ENCODE measurements around the gene FSTL4.

DNA sequence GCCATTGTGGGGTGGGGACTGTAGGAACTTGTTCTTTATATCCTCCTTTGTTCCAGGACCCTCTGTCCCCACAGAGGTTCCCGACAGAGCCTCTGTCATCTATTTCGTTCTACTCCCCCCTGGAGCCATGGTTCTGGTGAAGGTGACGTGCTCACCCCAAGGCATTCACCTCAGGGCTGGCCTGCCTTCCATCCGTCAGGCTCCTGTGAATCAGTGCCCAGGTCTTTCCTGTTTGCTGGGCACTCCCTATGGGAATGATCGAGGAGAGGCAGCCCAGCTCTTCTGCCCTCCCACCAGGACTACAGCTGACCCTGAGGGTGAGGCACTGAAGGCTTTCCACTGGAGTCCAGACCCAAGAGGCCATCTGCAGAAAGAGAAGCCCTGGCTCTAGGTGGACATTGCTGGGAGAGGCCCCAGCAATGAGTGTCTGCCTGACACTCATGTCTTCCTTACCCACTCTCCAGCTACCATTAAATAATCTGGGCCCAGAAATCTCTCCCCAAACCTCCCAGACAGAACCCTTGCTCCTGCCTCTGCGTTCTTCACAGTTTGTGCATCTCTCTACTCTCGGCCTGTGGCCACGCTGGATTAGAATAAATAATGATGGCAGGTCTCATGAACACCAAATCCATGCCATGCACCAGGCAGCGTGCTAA is 214.2 kb downstream of the FSTL4 start:
- no peak for TF ChIP-seq POLR2A (IDR thresholded peaks at IDR 0.05)
- no peak for TF ChIP-seq CTCF (IDR thresholded peaks at IDR 0.05)
- no peak for TF ChIP-seq EP300 (IDR thresholded peaks at IDR 0.05)

Measured in ovary (tissue), 3 donors.